Measurements from ENCODE around the gene ADCY4.

DNA sequence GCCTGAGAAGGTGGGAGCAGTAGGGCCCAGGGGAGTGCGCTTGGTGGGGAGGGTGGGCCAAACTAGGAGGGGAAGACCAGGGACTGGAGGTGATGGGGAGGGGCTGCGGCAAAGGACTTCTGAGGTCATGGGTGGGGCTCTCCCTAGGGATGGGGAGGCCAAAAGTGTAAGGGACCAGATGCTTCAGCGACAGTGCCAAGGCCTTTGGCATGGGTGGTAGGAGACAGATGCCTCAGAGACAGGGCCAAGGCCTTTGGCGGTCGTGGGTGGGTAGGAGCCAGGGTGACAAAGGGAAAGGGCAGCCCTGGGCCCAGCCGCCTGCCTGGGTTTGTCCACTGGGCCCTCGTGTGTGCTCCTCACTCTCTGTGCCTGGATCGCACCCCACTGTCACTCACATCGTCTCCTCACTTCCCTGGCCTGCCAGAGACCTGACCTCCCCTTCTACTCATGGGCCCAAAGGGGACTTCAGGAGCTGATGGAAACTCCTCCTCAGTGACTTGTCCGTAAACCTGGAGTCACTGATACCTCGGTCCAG lies 50.3 kb downstream of the ADCY4 start:
- no peak for TF ChIP-seq POLR2A (IDR thresholded peaks at IDR 0.05; ENCODE audit: low read depth, low read length)
- no peak for TF ChIP-seq POLR2AphosphoS5 (IDR thresholded peaks at IDR 0.05; ENCODE audit: low read depth, low read length)

Data from GM12891 (cell line).